ENCODE measurements around the gene TPD52L2.
"Not testable (repeated sequence)": the region's sequence is repeated elsewhere in the genome, so short reads cannot be mapped to it uniquely, and the experiment has no call there.

Gene TPD52L2

DNA sequence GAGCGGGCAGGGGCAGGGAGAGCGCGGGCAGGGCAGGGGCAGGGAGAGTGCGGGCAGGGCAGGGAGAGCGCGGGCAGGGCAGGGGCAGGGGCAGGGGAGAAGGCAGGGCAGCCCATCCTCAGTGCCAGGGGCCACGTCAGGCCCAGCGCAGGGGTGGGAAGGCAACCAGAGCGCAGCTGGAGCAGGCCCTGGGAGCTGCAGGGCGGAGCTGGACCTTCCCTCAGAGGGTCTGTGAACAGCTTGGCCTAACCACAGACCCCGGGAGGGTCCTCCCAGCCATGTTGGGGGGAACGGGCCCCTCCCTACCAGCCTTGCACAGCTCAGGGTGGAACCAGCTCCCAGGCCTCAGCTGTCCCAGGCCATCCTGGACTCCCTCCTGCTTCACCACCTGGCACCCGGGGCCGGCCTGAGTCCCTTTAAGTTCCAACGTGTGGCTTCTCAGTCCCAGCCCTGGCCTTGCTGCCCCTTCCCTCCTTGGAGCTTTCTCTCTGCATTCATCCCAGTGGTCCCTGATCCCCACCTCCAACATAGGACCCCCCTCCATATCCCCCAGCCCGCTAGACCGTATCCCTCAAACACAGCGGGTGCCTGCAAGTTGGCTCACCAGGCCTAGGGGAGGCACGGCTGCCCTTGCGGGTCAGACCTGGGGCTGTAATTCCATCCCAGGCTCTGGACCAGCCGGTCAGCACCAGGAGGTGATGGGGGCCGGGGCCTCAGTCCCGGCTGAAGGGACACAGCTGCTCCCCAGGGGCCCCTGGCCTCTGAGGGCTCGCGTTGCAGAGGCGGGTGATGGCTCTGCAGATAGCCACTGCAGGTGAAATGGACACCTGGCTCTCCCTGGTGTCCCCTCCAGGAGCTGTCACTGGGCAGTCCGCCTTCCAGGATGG lies 28.4 kb upstream of the TPD52L2 start:
- no peak for DNase-seq

DNA sequence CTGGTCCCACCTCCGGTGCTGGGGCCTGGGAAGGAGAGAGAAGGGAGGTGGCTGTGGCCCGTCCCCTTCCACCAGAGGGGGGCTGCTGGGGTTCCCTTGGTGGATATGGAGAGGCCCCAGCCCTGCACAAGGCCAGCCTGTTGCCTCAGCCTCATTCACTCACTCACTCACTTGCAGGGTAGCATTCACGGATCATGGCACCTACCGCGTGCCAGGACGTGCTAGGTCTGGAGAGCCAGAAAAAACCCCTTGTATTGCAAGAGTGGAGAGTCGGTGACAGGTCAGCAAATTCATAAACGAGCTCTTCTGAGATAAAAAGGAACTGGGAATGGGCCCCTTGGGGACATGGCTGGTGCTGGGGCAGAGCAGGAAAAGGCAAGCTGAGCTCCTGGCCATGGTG lies 27.6 kb upstream of the TPD52L2 start:
- no peak for DNase-seq

DNA sequence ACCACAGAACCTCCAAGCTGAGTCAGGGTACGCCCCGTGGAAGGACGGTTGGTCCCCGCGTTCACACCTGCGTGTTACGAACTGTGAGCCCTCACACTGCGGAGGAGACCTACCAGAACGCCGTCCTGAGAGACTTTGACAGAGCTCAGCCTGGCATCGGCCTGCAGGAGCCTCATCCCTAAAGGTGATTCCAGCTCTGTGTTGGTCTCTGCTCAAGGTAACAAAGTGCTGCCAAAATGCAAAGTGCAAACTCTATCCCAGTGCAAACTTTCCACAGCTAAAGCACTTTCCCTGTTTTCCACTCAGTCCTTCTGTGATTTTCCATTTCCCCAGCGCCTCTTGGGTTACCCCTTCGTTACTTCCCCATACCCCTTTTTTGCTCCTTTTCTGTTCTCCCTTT lies 25.4 kb upstream of the TPD52L2 start:
- DNase-seq, result no peak

DNA sequence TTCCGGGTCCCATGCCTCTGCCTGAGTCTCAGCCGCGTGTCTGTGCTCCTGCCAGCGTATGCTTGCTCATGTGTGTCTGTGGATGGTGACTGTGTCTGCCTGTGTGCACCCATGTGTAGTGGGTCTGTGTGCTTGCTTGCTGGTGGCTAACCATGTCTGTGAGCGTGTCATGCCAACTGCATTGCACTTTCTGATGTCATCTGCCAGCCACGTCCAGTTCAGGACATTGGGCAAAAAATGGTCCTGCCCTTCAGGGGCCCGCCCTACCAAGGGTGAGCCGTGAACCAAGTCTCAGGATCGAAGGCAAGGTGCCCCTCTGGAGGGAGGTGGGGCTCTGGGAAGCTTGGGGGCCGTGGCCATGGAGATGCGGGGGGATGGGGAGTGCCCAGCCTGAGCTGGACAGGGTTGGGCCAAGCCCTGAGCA lies 24.7 kb upstream of the TPD52L2 start:
- DNase-seq, result no peak

DNA sequence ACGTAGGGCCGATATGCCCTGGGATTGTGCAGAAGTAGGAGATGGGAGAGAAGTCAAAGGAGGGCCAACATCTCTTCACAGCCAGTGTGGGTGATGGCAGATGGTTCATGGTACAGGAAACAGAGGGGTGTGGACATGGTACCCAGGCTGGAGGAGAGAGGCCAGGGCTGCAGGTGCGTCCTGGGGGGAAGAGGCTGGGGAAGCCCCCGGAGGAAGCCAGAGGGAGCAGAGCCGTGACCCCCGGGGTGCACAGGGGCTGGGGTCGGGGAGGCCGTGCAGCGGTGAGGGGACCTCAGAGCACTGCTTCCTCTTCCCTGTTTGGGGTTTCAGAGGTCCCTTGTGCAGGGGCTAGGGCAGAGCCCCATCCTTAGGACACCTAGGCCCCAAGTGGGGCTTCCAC lies 22.8 kb upstream of the TPD52L2 start:
- no peak for DNase-seq

GRCh38 chr20:63843222-63843621 lies 21.8 kb upstream of the TPD52L2 start:
- no peak for DNase-seq

DNA sequence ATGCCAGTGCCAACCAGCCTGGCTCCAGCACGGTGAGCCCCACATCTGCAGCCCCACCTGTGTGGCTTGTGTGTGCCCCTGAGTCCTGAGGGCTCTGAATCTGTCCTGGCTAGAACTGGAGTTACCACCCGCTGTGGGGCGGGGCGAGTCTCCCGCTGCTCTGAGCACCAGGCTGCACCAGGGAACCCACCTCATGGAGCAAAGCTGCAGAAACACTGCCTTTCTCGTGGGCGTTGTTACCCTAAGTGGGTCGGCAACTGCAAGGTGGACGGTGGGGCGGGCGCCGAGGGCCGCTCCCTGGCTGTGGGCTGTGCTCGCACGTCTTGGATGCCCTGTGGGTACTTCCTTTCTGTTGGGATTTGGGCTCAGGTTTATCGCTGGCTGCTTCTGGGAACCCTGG lies 21.3 kb upstream of the TPD52L2 start:
- DNase-seq, result no peak

DNA sequence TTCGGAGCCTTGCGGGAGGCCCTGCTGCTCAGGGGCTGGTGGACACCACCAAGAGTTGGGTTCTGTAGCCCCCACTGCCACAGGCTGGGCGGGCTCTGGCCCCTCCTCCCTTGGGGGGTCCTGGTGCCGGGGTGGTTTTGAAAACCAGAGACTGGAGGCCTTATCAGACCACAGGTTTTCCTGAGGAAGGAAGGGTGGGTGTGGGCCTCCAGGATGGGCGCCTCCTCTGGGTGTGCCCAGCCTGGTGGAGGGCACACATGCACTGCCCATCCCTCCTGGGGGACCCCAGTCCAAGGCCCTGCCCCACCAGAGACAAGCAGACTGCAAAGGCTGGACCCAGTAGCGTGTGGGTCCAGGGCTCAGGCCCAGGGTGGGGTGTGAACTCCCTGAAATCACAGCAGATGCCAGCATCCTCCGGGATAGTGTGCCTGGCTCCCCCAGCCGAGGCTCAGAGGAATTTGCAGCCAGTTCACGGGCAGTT lies 20.5 kb upstream of the TPD52L2 start:
- no peak for DNase-seq

DNA sequence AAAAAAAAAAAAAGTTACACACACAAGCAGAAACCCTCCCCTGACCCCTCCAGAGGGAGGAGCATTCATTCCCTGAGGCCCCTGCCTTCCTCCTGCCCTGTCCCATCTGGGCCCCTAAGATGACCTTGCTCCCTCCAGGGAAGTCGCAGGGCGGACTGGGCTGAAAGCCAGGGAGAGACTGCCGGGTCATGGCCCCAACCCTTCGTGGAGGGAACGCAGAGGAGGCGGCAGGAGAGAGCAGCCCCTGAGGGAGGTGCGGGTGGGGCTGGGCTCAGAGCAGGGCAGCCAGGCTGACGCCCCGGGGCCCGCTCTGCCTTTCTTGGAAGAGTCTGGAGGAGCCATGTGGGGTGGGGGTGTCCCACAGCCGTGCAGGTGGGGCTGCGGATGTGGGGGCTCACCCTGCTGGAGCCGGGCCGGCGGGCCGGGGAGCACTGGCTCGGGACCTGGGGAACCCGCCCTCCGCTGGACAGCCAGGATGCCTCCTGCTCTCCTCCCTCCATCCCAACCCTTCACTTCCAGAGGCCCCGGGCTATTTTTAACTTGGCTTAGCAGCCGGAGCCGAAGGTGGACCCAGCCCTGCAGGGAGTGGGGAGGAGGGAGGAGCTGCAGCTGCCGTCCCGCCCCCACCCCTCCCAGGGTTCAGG lies 18.8 kb upstream of the TPD52L2 start:
- DNase-seq, result no peak

DNA sequence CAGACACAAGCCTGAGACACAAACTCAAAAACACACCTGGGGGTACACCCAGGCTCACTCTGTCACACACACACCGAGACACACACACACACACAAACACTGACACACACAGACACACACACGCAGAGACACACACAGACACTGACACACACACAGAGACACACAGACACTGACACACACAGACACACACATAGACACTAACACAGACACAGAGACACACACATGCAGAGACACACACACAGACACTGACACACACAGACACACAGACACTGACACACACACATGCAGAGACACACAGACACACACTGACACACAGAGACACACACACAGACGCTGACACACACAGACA lies 18.2 kb upstream of the TPD52L2 start:
- DNase-seq, result no peak

DNA sequence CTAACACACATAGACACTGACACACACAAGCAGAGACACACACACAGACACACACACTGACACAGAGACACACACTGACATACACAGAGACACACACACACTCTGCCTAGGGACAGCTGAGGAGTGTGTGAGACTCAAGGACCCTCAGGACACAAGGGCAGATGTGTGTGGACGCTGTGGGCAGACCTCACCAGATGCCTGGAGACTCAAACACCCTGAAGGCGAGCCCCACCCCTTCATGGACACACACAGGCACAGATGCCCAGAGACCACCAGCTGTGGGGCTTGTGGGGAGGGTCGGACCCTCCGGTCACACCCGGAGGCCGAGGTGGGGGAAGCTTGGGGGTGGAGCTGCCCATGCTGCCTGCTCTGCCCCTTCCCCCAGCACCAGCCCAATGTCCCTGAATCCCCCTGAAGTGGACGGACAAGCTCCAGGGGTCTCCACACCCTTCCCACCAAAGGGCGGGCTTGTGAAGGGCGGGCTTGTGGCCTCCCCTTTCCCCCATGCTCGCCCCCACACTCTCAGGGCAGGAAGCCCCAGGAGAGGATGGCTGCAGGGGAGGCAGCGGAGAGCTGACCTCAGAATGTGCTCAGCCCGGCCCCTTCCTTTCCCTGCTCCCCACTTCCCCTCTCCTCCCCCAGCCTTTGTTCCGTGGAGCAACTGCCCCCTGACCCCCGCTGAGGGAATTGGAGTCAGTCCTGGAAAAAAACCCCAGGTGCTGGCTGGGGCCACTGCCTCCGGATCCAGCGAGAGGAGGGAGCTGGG lies 17.6 kb upstream of the TPD52L2 start:
- no peak for DNase-seq

GRCh38 chr20:63848003-63848911 lies 16.8 kb upstream of the TPD52L2 start:
- DNase-seq, result no peak

DNA sequence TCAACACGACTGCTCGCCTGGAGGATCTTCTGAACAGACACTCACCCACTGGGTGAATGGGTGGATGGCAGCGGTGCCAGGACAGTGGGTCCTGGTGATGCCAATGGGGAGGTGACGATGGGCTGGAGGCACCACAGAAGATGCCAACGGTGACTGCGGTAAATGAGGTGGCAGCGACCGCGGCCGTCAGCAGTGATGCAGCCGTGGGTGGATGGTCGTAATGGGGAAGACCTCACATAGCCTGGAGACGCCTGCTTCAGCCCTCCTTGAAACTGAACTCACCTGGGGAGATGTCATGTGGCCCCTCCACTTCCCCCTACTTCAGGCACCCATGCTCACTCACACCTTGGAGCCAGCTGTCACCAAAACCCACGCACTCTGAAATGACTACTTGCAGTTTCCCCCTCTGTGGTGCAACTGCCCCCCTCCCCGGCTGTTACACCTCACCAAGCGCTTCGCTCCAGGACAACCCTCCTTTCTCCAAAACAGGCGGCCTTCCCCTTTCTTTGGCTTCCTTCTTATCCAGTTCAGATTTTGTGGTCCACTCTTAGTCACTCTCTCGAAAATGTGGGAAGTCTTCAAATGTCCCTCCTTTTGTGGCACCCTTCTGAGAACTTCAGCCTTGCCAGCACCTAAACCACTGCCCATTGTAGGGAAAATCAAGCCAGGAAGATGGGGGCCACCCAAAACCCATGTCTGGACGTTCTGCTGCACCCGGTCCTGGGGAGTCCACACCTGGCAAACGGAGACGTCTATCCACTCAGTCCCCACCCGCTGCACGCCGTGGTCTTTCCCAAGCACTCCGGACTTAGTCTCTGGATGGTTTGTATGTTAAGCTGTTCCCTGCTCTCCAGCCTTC lies 14.2 kb upstream of the TPD52L2 start:
- DNase-seq, result no peak

DNA sequence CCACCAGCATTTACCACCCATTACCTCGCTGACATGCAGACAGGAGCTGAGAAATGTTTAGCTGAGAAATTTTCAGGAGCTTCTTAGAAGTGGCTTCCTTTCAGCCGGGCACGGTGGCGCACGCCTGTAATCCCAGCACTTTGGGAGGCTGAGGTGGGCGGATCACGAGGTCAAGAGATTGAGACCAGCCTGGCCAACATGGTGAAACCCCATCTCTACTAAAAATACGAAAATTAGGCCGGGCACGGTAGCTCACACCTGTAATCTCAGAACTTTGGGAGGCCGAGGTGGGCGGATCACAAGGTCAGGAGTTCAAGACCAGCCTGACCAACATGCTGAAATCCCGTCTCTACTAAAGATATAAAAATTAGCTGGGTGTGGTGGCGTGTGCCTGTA lies 13.5 kb upstream of the TPD52L2 start:
- DNase-seq, result not testable (repeated sequence)

GRCh38 chr20:63853733-63854068 lies 11.4 kb upstream of the TPD52L2 start:
- not testable (repeated sequence) for DNase-seq

- peak; percentile 17 for DNase-seq
Measured at GRCh38 chr20:63854069-63854765, 10.9 kb upstream of the TPD52L2 start.

- no peak for DNase-seq
Measured at GRCh38 chr20:63854766-63855362, 10.2 kb upstream of the TPD52L2 start.

GRCh38 chr20:63855363-63856097 lies 9.5 kb upstream of the TPD52L2 start:
- no peak for DNase-seq

- no peak for DNase-seq
Measured at GRCh38 chr20:63856098-63856511, 9.0 kb upstream of the TPD52L2 start.
